ENCODE results near the gene DAB2IP.

Gene DAB2IP

DNA sequence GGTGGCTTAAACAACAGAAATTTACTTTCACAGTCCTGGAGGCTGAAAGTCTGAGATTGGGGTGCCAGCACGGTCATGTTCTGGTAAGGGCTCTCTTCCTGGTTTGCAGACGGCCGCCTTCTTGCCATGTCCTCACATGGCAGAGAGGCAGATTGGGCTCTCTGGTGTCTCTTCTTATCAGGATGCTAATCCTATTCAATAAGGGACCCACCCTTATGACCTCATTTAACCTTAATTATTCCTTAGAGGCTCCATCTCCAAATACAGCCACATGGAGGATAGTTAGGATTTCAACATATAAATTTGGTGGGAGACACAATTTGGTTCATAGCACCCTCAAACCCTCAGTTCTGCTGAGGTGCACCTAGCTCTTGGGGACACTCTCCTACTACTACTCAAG, 180.4 kb downstream of the DAB2IP start (continued):
- TF ChIP-seq, protein P1, sequence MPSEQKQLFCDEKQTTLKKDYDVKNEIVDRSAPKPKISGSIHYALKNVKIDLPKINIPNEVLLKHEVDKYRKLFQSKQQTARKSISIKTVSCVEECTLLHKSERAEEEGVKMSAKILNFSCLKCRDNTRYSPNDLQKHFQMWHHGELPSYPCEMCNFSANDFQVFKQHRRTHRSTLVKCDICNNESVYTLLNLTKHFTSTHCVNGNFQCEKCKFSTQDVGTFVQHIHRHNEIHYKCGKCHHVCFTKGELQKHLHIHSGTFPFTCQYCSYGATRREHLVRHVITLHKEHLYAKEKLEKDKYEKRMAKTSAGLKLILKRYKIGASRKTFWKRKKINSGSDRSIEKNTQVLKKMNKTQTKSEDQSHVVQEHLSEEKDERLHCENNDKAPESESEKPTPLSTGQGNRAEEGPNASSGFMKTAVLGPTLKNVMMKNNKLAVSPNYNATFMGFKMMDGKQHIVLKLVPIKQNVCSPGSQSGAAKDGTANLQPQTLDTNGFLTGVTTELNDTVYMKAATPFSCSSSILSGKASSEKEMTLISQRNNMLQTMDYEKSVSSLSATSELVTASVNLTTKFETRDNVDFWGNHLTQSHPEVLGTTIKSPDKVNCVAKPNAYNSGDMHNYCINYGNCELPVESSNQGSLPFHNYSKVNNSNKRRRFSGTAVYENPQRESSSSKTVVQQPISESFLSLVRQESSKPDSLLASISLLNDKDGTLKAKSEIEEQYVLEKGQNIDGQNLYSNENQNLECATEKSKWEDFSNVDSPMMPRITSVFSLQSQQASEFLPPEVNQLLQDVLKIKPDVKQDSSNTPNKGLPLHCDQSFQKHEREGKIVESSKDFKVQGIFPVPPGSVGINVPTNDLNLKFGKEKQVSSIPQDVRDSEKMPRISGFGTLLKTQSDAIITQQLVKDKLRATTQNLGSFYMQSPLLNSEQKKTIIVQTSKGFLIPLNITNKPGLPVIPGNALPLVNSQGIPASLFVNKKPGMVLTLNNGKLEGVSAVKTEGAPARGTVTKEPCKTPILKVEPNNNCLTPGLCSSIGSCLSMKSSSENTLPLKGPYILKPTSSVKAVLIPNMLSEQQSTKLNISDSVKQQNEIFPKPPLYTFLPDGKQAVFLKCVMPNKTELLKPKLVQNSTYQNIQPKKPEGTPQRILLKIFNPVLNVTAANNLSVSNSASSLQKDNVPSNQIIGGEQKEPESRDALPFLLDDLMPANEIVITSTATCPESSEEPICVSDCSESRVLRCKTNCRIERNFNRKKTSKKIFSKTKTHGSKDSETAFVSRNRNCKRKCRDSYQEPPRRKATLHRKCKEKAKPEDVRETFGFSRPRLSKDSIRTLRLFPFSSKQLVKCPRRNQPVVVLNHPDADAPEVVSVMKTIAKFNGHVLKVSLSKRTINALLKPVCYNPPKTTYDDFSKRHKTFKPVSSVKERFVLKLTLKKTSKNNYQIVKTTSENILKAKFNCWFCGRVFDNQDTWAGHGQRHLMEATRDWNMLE (tag by site-specific recombination; conservative IDR thresholded peaks at IDR 0.05; ENCODE audit: low read depth), result no peak
- no peak for TF ChIP-seq ZNF211 (tag by site-specific recombination; IDR thresholded peaks at IDR 0.05; ENCODE audit: low read depth)
- TF ChIP-seq REPIN1 (tag by site-specific recombination; IDR thresholded peaks at IDR 0.05; ENCODE audit: low read depth), result no peak
- no peak for TF ChIP-seq ZNF184 (tag by site-specific recombination; IDR thresholded peaks at IDR 0.05)

DNA sequence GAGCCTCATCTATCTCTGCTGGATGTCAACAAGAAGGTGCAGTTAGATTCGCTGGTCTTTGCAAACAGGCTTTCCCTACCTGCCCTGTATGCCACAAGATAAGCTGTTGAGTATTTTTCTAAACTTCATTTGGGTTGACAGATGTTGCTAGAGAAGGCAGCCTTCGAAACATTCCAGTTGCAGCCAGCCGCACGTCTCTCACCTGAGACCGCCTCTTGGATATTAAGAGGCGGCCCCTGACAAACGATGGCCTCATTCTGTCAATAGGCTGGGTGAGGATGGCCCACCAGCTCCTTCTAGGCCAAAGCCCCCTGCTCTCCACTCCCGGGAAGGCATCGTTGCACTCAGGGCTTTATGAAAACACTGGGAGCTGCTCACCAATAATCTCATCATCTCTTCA, 181.6 kb downstream of the DAB2IP start:
- TF ChIP-seq ZNF324 (tag by site-specific recombination; IDR thresholded peaks at IDR 0.05) (no peak), ZBTB1 (tag by site-specific recombination; IDR thresholded peaks at IDR 0.05) (no peak), ZNF175 (tag by site-specific recombination; IDR thresholded peaks at IDR 0.05) (no peak), MEIS1 (CRISPR knock-in tag; IDR thresholded peaks at IDR 0.05; ENCODE audit: borderline replicate concordance) (no peak), ZNF239 (tag by site-specific recombination; IDR thresholded peaks at IDR 0.05) (no peak), ZNF132 (tag by site-specific recombination; IDR thresholded peaks at IDR 0.05; ENCODE audit: borderline replicate concordance) (no peak), ZNF555 (tag by site-specific recombination; conservative IDR thresholded peaks at IDR 0.05) (no peak), ZNF350 (tag by site-specific recombination; IDR thresholded peaks at IDR 0.05) (no peak), ZNF426 (tag by site-specific recombination; IDR thresholded peaks at IDR 0.05) (no peak), PRDM1 (tag by site-specific recombination; IDR thresholded peaks at IDR 0.05) (no peak), KLF16 (tag by site-specific recombination; IDR thresholded peaks at IDR 0.05) (no peak)
- TF ChIP-seq, protein P2, sequence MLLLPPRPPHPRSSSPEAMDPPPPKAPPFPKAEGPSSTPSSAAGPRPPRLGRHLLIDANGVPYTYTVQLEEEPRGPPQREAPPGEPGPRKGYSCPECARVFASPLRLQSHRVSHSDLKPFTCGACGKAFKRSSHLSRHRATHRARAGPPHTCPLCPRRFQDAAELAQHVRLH (tag by site-specific recombination; IDR thresholded peaks at IDR 0.05), result no peak
- TF ChIP-seq, protein P3, sequence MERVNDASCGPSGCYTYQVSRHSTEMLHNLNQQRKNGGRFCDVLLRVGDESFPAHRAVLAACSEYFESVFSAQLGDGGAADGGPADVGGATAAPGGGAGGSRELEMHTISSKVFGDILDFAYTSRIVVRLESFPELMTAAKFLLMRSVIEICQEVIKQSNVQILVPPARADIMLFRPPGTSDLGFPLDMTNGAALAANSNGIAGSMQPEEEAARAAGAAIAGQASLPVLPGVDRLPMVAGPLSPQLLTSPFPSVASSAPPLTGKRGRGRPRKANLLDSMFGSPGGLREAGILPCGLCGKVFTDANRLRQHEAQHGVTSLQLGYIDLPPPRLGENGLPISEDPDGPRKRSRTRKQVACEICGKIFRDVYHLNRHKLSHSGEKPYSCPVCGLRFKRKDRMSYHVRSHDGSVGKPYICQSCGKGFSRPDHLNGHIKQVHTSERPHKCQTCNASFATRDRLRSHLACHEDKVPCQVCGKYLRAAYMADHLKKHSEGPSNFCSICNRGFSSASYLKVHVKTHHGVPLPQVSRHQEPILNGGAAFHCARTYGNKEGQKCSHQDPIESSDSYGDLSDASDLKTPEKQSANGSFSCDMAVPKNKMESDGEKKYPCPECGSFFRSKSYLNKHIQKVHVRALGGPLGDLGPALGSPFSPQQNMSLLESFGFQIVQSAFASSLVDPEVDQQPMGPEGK (tag by site-specific recombination; IDR thresholded peaks at IDR 0.05), result no peak
- TF ChIP-seq, protein P4, sequence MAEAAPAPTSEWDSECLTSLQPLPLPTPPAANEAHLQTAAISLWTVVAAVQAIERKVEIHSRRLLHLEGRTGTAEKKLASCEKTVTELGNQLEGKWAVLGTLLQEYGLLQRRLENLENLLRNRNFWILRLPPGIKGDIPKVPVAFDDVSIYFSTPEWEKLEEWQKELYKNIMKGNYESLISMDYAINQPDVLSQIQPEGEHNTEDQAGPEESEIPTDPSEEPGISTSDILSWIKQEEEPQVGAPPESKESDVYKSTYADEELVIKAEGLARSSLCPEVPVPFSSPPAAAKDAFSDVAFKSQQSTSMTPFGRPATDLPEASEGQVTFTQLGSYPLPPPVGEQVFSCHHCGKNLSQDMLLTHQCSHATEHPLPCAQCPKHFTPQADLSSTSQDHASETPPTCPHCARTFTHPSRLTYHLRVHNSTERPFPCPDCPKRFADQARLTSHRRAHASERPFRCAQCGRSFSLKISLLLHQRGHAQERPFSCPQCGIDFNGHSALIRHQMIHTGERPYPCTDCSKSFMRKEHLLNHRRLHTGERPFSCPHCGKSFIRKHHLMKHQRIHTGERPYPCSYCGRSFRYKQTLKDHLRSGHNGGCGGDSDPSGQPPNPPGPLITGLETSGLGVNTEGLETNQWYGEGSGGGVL (tag by site-specific recombination; IDR thresholded peaks at IDR 0.05), result no peak
- TF ChIP-seq, protein P5, sequence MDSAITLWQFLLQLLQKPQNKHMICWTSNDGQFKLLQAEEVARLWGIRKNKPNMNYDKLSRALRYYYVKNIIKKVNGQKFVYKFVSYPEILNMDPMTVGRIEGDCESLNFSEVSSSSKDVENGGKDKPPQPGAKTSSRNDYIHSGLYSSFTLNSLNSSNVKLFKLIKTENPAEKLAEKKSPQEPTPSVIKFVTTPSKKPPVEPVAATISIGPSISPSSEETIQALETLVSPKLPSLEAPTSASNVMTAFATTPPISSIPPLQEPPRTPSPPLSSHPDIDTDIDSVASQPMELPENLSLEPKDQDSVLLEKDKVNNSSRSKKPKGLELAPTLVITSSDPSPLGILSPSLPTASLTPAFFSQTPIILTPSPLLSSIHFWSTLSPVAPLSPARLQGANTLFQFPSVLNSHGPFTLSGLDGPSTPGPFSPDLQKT (IDR thresholded peaks at IDR 0.05; ENCODE audit: borderline replicate concordance, low read depth, low read length), result no peak
- POLR2A ChIA-PET, result no interaction called here
- H3K4me3 ChIP-seq (ENCODE audit: low read depth, low read length), result no peak overlapping the region
- H3K36me3 ChIP-seq (ENCODE audit: control insufficient read depth in 2 of 2, insufficient read depth in 1 of 2, low read length in 2 of 2), result no peaks in the 10 kb centered on the region
- no peaks in the 10 kb centered on the region for H3K9me3 ChIP-seq (ENCODE audit: control insufficient read depth, insufficient read depth, low read depth, low read length)
- CTCF ChIA-PET, result interaction anchor here (1.0 to 1.3 kb wide), 3 partner anchors 18 to 137 kb away, joined by 3 to 6 read pairs (median 3); no protein-coding TSS in a partner anchor
- H3K27ac ChIP-seq (ENCODE audit: extremely low read depth, low read depth, low read length), result no peak overlapping the region
- H3K4me1 ChIP-seq (ENCODE audit: control insufficient read depth, insufficient read depth, low read length), result no peaks in the 10 kb centered on the region
